BE2C (cell line): ENCODE results near the gene CTCF.

Experiments used
- DNase-seq: peaks from one replicate; pipeline ENCODE4 v3.0.0-alpha.2; 2020
- H3K27me3 ChIP-seq: fragments of 250-450 bp; sonication (Bioruptor Pico); 2 replicates; pipeline ENCODE4 v1.5.1; 2020; ENCODE audit warnings: mild to moderate bottlenecking
- H3K36me3 ChIP-seq: fragments of 250-450 bp; sonication (Bioruptor Pico); 2 replicates; pipeline ENCODE4 v1.5.1; 2020; ENCODE audit warnings: mild to moderate bottlenecking
- H3K4me1 ChIP-seq: fragments of 250-450 bp; sonication (Bioruptor Pico); 2 replicates; pipeline ENCODE4 v1.5.1; 2020
- H3K4me3 ChIP-seq: 2 replicates; pipeline ENCODE4 v1.5.1; 2011; ENCODE audit warnings: low read depth, low read length
- H3K9me3 ChIP-seq: fragments of 250-450 bp; sonication (Bioruptor Pico); 2 replicates; pipeline ENCODE4 v1.5.1; 2020
- CTCF ChIP-seq: IDR thresholded peaks from 2 replicates; pipeline ENCODE4 v1.5.1; 2012; ENCODE audit warnings: mild to moderate bottlenecking, low read depth, low read length

CTCF gene

GRCh38 chr16:67674851-67675578, 112.7 kb downstream of the CTCF start:
- DNase-seq = no peak
- no peak overlapping the region for H3K4me3 ChIP-seq
- H3K4me1 ChIP-seq = peaks cover 11% of the 10 kb centered on the region
- no peak for TF ChIP-seq CTCF
- H3K36me3 ChIP-seq = no peaks in the 10 kb centered on the region
- no peaks in the 10 kb centered on the region for H3K9me3 ChIP-seq
- no peaks in the 10 kb centered on the region for H3K27me3 ChIP-seq

- no peaks in the 10 kb centered on the region for H3K9me3 ChIP-seq
- no peak for TF ChIP-seq CTCF
- H3K27me3 ChIP-seq = no peaks in the 10 kb centered on the region
- H3K4me3 ChIP-seq = no peak overlapping the region
- H3K4me1 ChIP-seq = peaks cover 11% of the 10 kb centered on the region
- no peak for DNase-seq
- no peaks in the 10 kb centered on the region for H3K36me3 ChIP-seq
Measured at GRCh38 chr16:67675579-67675935, 113.2 kb downstream of the CTCF start.

- Histone ChIP-seq H3K9me3 (no peaks in the 10 kb centered on the region), H3K27me3 (no peaks in the 10 kb centered on the region), H3K4me1 (peaks cover 11% of the 10 kb centered on the region), H3K4me3 (no peak overlapping the region), H3K36me3 (no peaks in the 10 kb centered on the region)
- no peak for TF ChIP-seq CTCF
- DNase-seq = no peak
Measured at GRCh38 chr16:67675999-67676398, 113.7 kb downstream of the CTCF start.

GRCh38 chr16:67676516-67676915, 114.2 kb downstream of the CTCF start:
- no peak overlapping the region for H3K4me3 ChIP-seq
- no peaks in the 10 kb centered on the region for H3K36me3 ChIP-seq
- H3K9me3 ChIP-seq = no peaks in the 10 kb centered on the region
- H3K4me1 ChIP-seq = peaks cover 11% of the 10 kb centered on the region
- TF ChIP-seq CTCF = no peak
- no peak for DNase-seq
- no peaks in the 10 kb centered on the region for H3K27me3 ChIP-seq

GRCh38 chr16:67676939-67677338, 114.6 kb downstream of the CTCF start:
- Histone ChIP-seq H3K9me3 (no peaks in the 10 kb centered on the region), H3K4me1 (peaks cover 11% of the 10 kb centered on the region), H3K27me3 (no peaks in the 10 kb centered on the region), H3K36me3 (no peaks in the 10 kb centered on the region), H3K4me3 (no peak overlapping the region)
- no peak for DNase-seq
- TF ChIP-seq CTCF = no peak

GRCh38 chr16:67677712-67678111, 115.4 kb downstream of the CTCF start:
- DNase-seq = no peak
- no peaks in the 10 kb centered on the region for H3K9me3 ChIP-seq
- TF ChIP-seq CTCF = no peak
- H3K4me3 ChIP-seq = no peak overlapping the region
- peaks cover 11% of the 10 kb centered on the region for H3K4me1 ChIP-seq
- H3K36me3 ChIP-seq = no peaks in the 10 kb centered on the region
- no peaks in the 10 kb centered on the region for H3K27me3 ChIP-seq
